Measurements from ENCODE around the gene CDH23. TPM values are rescaled to one million over a fixed set of nuclear protein-coding genes. Genes with fewer than 3 reads are reported as not detected.

CDH23 gene
- total RNA-seq, 4 donors from 2014 or later = 2.9 to 16.1 (median 5.9) TPM

DNA sequence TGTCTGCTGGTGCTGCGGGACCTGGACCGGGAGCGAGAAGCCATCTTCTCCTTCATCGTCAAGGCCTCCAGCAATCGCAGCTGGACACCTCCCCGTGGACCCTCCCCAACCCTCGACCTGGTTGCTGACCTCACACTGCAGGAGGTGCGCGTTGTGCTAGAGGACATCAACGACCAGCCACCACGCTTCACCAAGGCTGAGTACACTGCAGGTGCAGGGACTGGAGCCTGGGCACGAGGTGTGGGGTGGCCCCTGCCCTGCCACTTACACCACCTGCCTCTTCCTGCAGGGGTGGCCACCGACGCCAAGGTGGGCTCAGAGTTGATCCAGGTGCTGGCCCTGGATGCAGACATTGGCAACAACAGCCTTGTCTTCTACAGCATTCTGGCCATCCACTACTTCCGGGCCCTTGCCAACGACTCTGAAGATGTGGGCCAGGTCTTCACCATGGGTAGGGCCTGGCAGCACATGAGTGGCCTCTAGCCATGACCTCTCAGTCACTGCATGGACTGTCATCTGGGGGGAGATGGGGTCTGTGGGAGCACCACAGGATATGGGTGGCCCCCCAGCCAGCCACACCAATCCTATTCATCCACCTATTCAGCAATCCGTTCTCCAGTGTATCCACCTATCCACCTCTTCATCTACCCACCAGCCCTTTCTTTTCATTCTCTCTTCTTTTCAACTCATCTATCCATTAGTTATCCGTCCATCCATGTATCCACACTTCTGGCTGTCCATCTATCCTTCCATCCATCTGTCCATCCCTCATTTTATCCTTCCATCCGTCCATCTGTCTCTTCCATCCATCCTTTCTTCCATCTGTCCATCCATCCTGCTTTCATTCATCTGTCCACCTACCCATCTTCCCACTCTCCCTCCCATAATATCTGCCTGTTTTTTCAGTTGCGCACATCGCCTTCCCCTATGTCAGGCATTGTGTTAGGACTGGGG, 411.1 kb downstream of the CDH23 start:
- intact Hi-C loops (cut with DNase I; ENCODE audit: low total_unique reads) = loop anchor here (10.0 kb wide), 1 partner anchor 113 kb away; no protein-coding TSS in a partner anchor
- Histone ChIP-seq H3K4me3 (no peak overlapping the region), H3K27me3 (no peaks in the 10 kb centered on the region), H3K9me3 (no peaks in the 10 kb centered on the region), H3K4me1 (peaks cover 0 to 17% (median 0%) of the 10 kb centered on the region in 4 donors), H3K36me3 (no peaks in the 10 kb centered on the region), H3K27ac (no peak overlapping the region)
- WGBS, 2 donors (ENCODE audit: low coverage in 1 of 2) = 93 to 98% methylated on average over 5 to 14 of the region's 21 CpGs
- TF ChIP-seq EP300 (IDR thresholded peaks at IDR 0.05; ENCODE audit: low read depth) (no peak), POLR2AphosphoS5 (IDR thresholded peaks at IDR 0.05) (no peak), POLR2A (IDR thresholded peaks at IDR 0.05) (no peak)
- TF ChIP-seq, protein P1, sequence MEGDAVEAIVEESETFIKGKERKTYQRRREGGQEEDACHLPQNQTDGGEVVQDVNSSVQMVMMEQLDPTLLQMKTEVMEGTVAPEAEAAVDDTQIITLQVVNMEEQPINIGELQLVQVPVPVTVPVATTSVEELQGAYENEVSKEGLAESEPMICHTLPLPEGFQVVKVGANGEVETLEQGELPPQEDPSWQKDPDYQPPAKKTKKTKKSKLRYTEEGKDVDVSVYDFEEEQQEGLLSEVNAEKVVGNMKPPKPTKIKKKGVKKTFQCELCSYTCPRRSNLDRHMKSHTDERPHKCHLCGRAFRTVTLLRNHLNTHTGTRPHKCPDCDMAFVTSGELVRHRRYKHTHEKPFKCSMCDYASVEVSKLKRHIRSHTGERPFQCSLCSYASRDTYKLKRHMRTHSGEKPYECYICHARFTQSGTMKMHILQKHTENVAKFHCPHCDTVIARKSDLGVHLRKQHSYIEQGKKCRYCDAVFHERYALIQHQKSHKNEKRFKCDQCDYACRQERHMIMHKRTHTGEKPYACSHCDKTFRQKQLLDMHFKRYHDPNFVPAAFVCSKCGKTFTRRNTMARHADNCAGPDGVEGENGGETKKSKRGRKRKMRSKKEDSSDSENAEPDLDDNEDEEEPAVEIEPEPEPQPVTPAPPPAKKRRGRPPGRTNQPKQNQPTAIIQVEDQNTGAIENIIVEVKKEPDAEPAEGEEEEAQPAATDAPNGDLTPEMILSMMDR (IDR thresholded peaks at IDR 0.05) = no peak
- in situ Hi-C loops (cut with MboI; ENCODE audit: low pct_ligation_motif_present in 1 of 4, low pct_unique_long_range_greater_than_20kb in 1 of 4, low sequenced_read_pairs in 3 of 4) = loop anchor here (25.0 kb wide), 3 partner anchors 96 to 496 kb away; partner anchors contain the start of genes CDH23 (in 3 of the 4), C10orf105 (in 1 of the 4) and SLC29A3 (in 1 of the 4)
- DNase-seq = no peak

DNA sequence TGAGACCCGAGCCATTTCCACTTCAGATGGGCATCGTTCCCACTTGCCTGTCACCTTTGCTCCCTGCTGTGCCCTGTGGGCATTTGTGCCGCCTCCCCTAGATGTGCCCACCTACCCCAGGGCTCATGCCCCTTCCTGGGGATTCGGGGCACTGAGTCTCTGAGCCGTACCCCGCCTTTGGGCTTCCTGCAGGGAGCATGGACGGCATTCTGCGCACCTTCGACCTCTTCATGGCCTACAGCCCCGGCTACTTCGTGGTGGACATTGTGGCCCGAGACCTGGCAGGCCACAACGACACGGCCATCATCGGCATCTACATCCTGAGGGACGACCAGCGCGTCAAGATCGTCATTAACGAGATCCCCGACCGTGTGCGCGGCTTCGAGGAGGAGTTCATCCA, 412.9 kb downstream of the CDH23 start:
- Histone ChIP-seq H3K4me1 (peaks cover 0 to 17% (median 0%) of the 10 kb centered on the region in 4 donors), H3K9me3 (no peaks in the 10 kb centered on the region), H3K4me3 (no peak overlapping the region), H3K27ac (no peak overlapping the region), H3K27me3 (no peaks in the 10 kb centered on the region), H3K36me3 (no peaks in the 10 kb centered on the region)
- intact Hi-C loops (cut with DNase I; ENCODE audit: low total_unique reads) (loop anchor here (10.0 kb wide), 3 partner anchors 115 to 495 kb away; partner anchors contain the start of gene SLC29A3), in situ Hi-C loops (cut with MboI; ENCODE audit: low pct_ligation_motif_present in 1 of 4, low pct_unique_long_range_greater_than_20kb in 1 of 4, low sequenced_read_pairs in 3 of 4) (loop anchor here (10.0 to 25.0 kb wide), 5 partner anchors 97 to 497 kb away; partner anchors contain the start of genes CDH23 (in 3 of the 4), SLC29A3 (in 2 of the 4) and C10orf105 (in 1 of the 4))
- no peak for DNase-seq
- WGBS, 2 donors (ENCODE audit: low coverage in 1 of 2) = 92% methylated on average over 25 of the region's 25 CpGs; no CpG with 5 or more reads in 1 of the 2 donors
- TF ChIP-seq EP300 (IDR thresholded peaks at IDR 0.05; ENCODE audit: low read depth) = no peak
- TF ChIP-seq POLR2A (IDR thresholded peaks at IDR 0.05) = no peak
- TF ChIP-seq, protein P1 (IDR thresholded peaks at IDR 0.05) = no peak

DNA sequence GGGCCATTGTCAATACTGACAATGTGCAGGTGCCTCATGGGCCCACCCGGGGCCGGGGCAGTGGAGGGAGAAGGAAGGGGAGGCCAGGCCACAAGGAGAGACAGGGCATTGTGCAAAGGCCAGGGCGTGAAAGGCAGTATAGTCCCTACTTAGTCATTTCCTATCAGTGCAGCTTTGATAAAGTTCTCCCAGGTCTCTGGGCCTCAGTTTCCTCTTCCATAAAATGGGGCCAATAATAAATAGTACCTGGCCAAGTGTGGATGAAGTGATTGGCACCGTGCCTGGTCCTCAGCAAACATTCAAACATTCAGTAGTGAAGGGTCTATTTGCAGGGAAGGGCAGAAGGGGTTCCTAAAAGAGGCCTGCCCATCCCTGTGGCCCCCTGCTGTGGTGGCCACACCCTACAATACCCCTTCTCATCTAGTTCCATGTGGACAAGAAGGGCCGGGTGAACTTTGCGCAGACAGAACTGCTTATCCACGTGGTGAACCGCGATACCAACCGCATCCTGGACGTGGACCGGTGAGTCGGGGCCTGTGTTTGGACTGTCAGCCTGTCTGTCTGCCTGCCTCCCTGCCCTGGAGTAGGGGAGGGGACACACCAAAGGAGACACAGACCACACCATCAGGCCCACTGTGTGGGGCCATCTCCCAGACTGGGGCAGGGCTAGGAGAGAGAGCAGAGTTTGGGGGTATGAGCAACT, 413.5 kb downstream of the CDH23 start:
- H3K27me3 ChIP-seq = no peaks in the 10 kb centered on the region
- peaks cover 0 to 17% (median 0%) of the 10 kb centered on the region in 4 donors for H3K4me1 ChIP-seq
- intact Hi-C loops (cut with DNase I; ENCODE audit: low total_unique reads) = loop anchor here (10.0 kb wide), 2 partner anchors 425 to 495 kb away; partner anchors contain the start of gene SLC29A3
- WGBS, 2 donors (ENCODE audit: low coverage in 1 of 2) = 82% methylated on average over 13 of the region's 13 CpGs; no CpG with 5 or more reads in 1 of the 2 donors
- TF ChIP-seq POLR2AphosphoS5 (IDR thresholded peaks at IDR 0.05) (no peak), EP300 (IDR thresholded peaks at IDR 0.05; ENCODE audit: low read depth) (no peak)
- TF ChIP-seq, protein P1 (IDR thresholded peaks at IDR 0.05) = no peak
- DNase-seq = no peak
- no peaks in the 10 kb centered on the region for H3K36me3 ChIP-seq
- H3K4me3 ChIP-seq = no peak overlapping the region
- no peak overlapping the region for H3K27ac ChIP-seq
- in situ Hi-C loops (cut with MboI; ENCODE audit: low pct_ligation_motif_present in 1 of 4, low pct_unique_long_range_greater_than_20kb in 1 of 4, low sequenced_read_pairs in 3 of 4) = loop anchor here (10.0 to 25.0 kb wide), 5 partner anchors 98 to 498 kb away; partner anchors contain the start of genes CDH23 (in 3 of the 4), SLC29A3 (in 2 of the 4) and C10orf105 (in 1 of the 4)
- no peaks in the 10 kb centered on the region for H3K9me3 ChIP-seq

Measured in transverse colon (tissue), 4 donors.